HG03439 (cell line): Measurements from ENCODE around the gene ATP6V1F.
"Not testable (repeated sequence)": the region's sequence is repeated elsewhere in the genome, so short reads cannot be mapped to it uniquely, and the experiment has no call there.

Source experiments
- ATAC-seq: cut with Tn5 transposase; IDR thresholded peaks from one replicate; pipeline ENCODE4 v1.9.1; 2021; ENCODE audit warnings: mild to moderate bottlenecking, moderate library complexity; ENCODE audit not compliant: unreplicated experiment

Gene ATP6V1F

GRCh38 chr7:128894101-128894440 is 31.4 kb downstream of the ATP6V1F start:
- ATAC-seq: no peak

GRCh38 chr7:128895320-128895719 is 32.7 kb downstream of the ATP6V1F start:
- ATAC-seq: no peak

- no peak for ATAC-seq
These were observed 36.7 kb downstream of the ATP6V1F start for GRCh38 chr7:128899392-128899791.

GRCh38 chr7:128900237-128900636 is 37.6 kb downstream of the ATP6V1F start:
- ATAC-seq: no peak

GRCh38 chr7:128902761-128903585 is 40.3 kb downstream of the ATP6V1F start:
- ATAC-seq: no peak

- ATAC-seq: no peak
These were observed 41.1 kb downstream of the ATP6V1F start for GRCh38 chr7:128903621-128904361.

GRCh38 chr7:128904381-128905197 is 41.9 kb downstream of the ATP6V1F start:
- no peak for ATAC-seq

- no peak for ATAC-seq
These were observed 43.5 kb downstream of the ATP6V1F start for GRCh38 chr7:128906001-128906765.

- no peak for ATAC-seq
These were observed 44.3 kb downstream of the ATP6V1F start for GRCh38 chr7:128906766-128907559.

- no peak for ATAC-seq
These were observed 46.3 kb downstream of the ATP6V1F start for GRCh38 chr7:128908750-128909624.

- no peak for ATAC-seq
These were observed 47.2 kb downstream of the ATP6V1F start for GRCh38 chr7:128909625-128910568.

GRCh38 chr7:128910569-128910945 is 47.9 kb downstream of the ATP6V1F start, which contains the start of gene KCP:
TSS of gene KCP (minus strand) at chr7:128910709. CDS start at chr7:128910676, 33 bp downstream.
- no peak for ATAC-seq

GRCh38 chr7:128911423-128912031 is 48.9 kb downstream of the ATP6V1F start:
- no peak for ATAC-seq

- ATAC-seq: no peak
These were observed 49.6 kb downstream of the ATP6V1F start for GRCh38 chr7:128912281-128912680.

- ATAC-seq: not testable (repeated sequence)
These were observed 50.2 kb downstream of the ATP6V1F start for GRCh38 chr7:128912709-128913495.

GRCh38 chr7:128913870-128914565 is 51.4 kb downstream of the ATP6V1F start:
- ATAC-seq: no peak
